ENCODE measurements around the gene ATAD3C.
"Not testable (repeated sequence)": the region's sequence is repeated elsewhere in the genome, so short reads cannot be mapped to it uniquely, and the experiment has no call there.

DNA sequence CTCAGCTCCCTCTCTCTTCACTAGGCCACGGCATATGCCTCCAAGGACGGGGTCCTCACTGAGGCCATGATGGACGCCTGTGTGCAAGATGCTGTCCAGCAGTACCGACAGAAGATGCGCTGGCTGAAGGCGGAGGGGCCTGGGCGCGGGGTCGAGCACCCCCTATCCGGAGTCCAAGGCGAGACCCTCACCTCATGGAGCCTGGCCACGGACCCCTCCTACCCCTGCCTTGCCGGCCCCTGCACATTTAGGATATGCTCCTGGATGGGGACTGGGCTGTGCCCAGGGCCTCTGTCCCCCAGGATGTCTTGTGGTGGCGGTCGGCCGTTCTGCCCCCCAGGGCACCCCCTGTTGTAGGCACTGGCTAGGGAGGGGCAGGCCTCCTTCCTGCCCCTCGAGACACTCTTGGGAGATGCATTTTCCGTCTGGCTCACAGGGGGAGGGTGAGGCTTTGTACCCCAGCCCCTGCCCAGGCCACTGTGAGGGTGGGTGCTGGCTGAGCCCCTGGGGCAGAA lies 46.0 kb downstream of the ATAD3C start:
- TF ChIP-seq POLR2A, CTCF, EP300, POLR2AphosphoS5 (IDR thresholded peaks at IDR 0.05): not testable (repeated sequence)
